GM12873 (cell line): ENCODE data around the gene ARPP21.

Source experiments
- CTCF ChIP-seq: IDR thresholded peaks from 2 replicates; pipeline ENCODE4 v1.5.1; 2012; ENCODE audit warnings: low read depth, mild to moderate bottlenecking, moderate library complexity, low read length, control low read depth; ENCODE audit not compliant: insufficient read depth; ENCODE audit errors: missing control alignments

ARPP21 gene

GRCh38 chr3:35782355-35782754 is 143.0 kb downstream of the ARPP21 start:
- TF ChIP-seq CTCF: no peak

- no peak for TF ChIP-seq CTCF
Observed at GRCh38 chr3:35784169-35784568, 144.8 kb downstream of the ARPP21 start.

- TF ChIP-seq CTCF: no peak
Observed at GRCh38 chr3:35785234-35785888, 146.0 kb downstream of the ARPP21 start.

GRCh38 chr3:35787936-35788335 is 148.6 kb downstream of the ARPP21 start:
- TF ChIP-seq CTCF: no peak

GRCh38 chr3:35789042-35789831 is 149.9 kb downstream of the ARPP21 start:
- no peak for TF ChIP-seq CTCF

DNA sequence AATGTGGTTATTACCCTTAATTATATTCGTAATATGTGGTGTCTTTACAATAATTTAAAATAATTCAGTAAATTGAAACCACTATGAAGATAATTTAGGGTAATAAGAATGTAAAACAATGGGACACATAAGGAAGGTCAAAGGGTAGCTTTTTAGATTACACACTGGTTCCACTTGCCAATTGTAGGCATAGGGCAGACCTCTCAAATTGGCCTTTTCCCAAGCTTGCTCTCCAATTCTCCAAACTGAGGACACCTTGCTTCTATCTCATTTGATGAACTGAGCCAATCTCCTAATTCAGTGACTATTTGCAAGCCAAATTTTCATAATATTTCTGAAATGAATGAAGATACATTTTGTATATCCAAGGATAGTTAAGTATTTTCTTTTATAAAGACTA is 151.4 kb downstream of the ARPP21 start:
- TF ChIP-seq CTCF: no peak

- no peak for TF ChIP-seq CTCF
Observed at GRCh38 chr3:35793667-35794066, 154.3 kb downstream of the ARPP21 start.
